Endothelial cell (in vitro differentiated cells): ENCODE results near the gene BAIAP2. TPM values are rescaled to one million over a fixed set of nuclear protein-coding genes. Genes with fewer than 3 reads are reported as not detected.

Source experiments
- DNase-seq: peaks from one replicate; pipeline ENCODE4 v3.0.0; 2021; ENCODE audit warnings: low spot score
- H3K27ac Mint-ChIP-seq: one replicate; pipeline ENCODE4 v1.8.0; 2021; ENCODE audit warnings: mixed read lengths, inconsistent platforms; ENCODE audit not compliant: unreplicated experiment
- H3K27me3 Mint-ChIP-seq: one replicate; pipeline ENCODE4 v1.8.0; 2021; ENCODE audit warnings: mild to moderate bottlenecking, moderate library complexity, mixed read lengths, inconsistent platforms; ENCODE audit not compliant: unreplicated experiment
- H3K36me3 Mint-ChIP-seq: one replicate; pipeline ENCODE4 v1.8.0; 2021; ENCODE audit warnings: mild to moderate bottlenecking, low read depth, mixed read lengths, inconsistent platforms; ENCODE audit not compliant: unreplicated experiment
- H3K4me1 Mint-ChIP-seq: one replicate; pipeline ENCODE4 v1.8.0; 2021; ENCODE audit warnings: mild to moderate bottlenecking, mixed read lengths, inconsistent platforms; ENCODE audit not compliant: unreplicated experiment
- H3K4me3 Mint-ChIP-seq: one replicate; pipeline ENCODE4 v1.8.0; 2021; ENCODE audit warnings: mild to moderate bottlenecking, mixed read lengths, inconsistent platforms; ENCODE audit not compliant: unreplicated experiment
- H3K9me3 Mint-ChIP-seq: one replicate; pipeline ENCODE4 v1.8.0; 2021; ENCODE audit warnings: mixed read lengths, inconsistent platforms; ENCODE audit not compliant: unreplicated experiment
- CTCF ChIP-seq: fragments of 200-600 bp; sonication (generic); IDR thresholded peaks from one replicate; pipeline ENCODE4 v1.5.0; 2021; ENCODE audit warnings: antibody characterized with exemption; ENCODE audit not compliant: unreplicated experiment
- long read RNA-seq: library from polyadenylated mRNA; unstranded; transcript quantifications from one replicate; pipeline ENCODE4 v2.0.0, GENCODE V29; 2020; ENCODE audit not compliant: unreplicated experiment
- total RNA-seq: library from RNA; stranded (reverse); fragmentation: NEBNext Ultra II Directional; extraction: Animal tissue kit (Norgen Biotek cat#: 25700); gene quantifications from one replicate; pipeline ENCODE4 v1.2.1, GENCODE V29; 2021; ENCODE audit not compliant: unreplicated experiment

BAIAP2 gene
- 67.8 TPM for total RNA-seq
- long read RNA-seq, transcript BAIAP2-204 (14 exons, 2,095 nt) = major isoform, 14 of 42 reads
- long read RNA-seq, transcript BAIAP2-205 (15 exons, 2,129 nt) = minor isoform, 7 of 42 reads
- long read RNA-seq, transcript BAIAP2-201 (14 exons, 1,939 nt) = minor isoform, 6 of 42 reads
- long read RNA-seq, partial matches to known transcripts = 1 of 42 reads
- long read RNA-seq, other reads (novel, unspliced or antisense) = 12 of 42 reads

- Mint-ChIP-seq H3K27ac (peak within 1 kb of the TSS; percentile 91), H3K9me3 (no peaks in the 10 kb centered on the region), H3K27me3 (peaks cover 20% of the 10 kb centered on the region), H3K36me3 (peaks cover 36% of the 10 kb centered on the region), H3K4me1 (peaks cover 48% of the 10 kb centered on the region), H3K4me3 (peak within 1 kb of the TSS; percentile 98)
- peak; percentile 98 for DNase-seq
- TF ChIP-seq CTCF = no peak
Measured at GRCh38 chr17:81034779-81035520, at the start of gene BAIAP2. Gene BAIAP2 (plus strand): TSS chr17:81035151. CDS start chr17:81035255, 104 bp downstream.

GRCh38 chr17:80986046-80986445, 48.9 kb upstream of the BAIAP2 start:
- TF ChIP-seq CTCF = no peak
- H3K9me3 Mint-ChIP-seq = no peaks in the 10 kb centered on the region
- H3K36me3 Mint-ChIP-seq = no peaks in the 10 kb centered on the region
- no peak overlapping the region for H3K4me3 Mint-ChIP-seq
- H3K27ac Mint-ChIP-seq = no peak overlapping the region
- DNase-seq = no peak
- H3K4me1 Mint-ChIP-seq = no peaks in the 10 kb centered on the region
- H3K27me3 Mint-ChIP-seq = peaks cover 7% of the 10 kb centered on the region

GRCh38 chr17:80986816-80987475, 48.0 kb upstream of the BAIAP2 start:
- Mint-ChIP-seq H3K4me3 (no peak overlapping the region), H3K27ac (no peak overlapping the region), H3K9me3 (no peaks in the 10 kb centered on the region), H3K4me1 (no peaks in the 10 kb centered on the region), H3K27me3 (peaks cover 7% of the 10 kb centered on the region), H3K36me3 (no peaks in the 10 kb centered on the region)
- no peak for DNase-seq
- no peak for TF ChIP-seq CTCF

GRCh38 chr17:80987941-80988461, 47.0 kb upstream of the BAIAP2 start:
- Mint-ChIP-seq H3K4me3 (no peak overlapping the region), H3K36me3 (no peaks in the 10 kb centered on the region), H3K4me1 (no peaks in the 10 kb centered on the region), H3K27me3 (peaks cover 7% of the 10 kb centered on the region), H3K9me3 (no peaks in the 10 kb centered on the region), H3K27ac (no peak overlapping the region)
- DNase-seq = no peak
- no peak for TF ChIP-seq CTCF

GRCh38 chr17:80989586-80989913, 45.4 kb upstream of the BAIAP2 start:
- Mint-ChIP-seq H3K36me3 (no peaks in the 10 kb centered on the region), H3K4me1 (no peaks in the 10 kb centered on the region), H3K27me3 (peaks cover 6% of the 10 kb centered on the region), H3K4me3 (no peak overlapping the region), H3K9me3 (no peaks in the 10 kb centered on the region), H3K27ac (no peak overlapping the region)
- no peak for TF ChIP-seq CTCF
- DNase-seq = no peak
